ENCODE results near the gene SCUBE1. TPM values are rescaled to one million over a fixed set of nuclear protein-coding genes. Genes with fewer than 3 reads are reported as not detected.
A peak's percentile ranks its signal among the peaks of the same experiment; 100 is the strongest.

Gene SCUBE1
- 0.68 and 0.91 TPM in 2 replicates for total RNA-seq
- long read RNA-seq, result 0 reads

DNA sequence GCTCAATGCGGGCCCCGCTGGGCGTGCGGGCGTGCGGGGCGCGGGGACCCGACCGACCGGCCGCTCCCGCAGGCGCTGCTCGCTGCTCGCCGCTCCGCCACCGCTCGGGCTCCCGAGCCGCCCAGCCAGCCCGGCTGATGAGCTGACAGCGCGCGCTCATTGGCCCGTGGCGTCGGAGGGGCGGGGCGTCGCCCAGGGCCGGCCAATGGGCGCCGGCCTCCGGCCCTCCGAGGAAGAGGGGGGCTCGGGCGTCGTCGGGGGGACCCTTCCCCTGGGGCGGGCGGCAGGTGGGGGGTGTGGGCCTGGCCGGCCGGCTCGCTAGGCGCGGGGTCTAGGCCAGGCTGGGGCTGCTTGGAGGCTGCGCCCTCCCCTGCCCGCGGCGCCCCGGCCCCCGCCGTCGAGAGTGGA lies at the start of gene SCUBE1:
Gene SCUBE1, minus strand, starts transcription at position 111 of the 408 bp plus-strand sequence. CDS start 111 bp downstream, outside the sequence.
- TF ChIP-seq CTCF (IDR thresholded peaks at IDR 0.05), result no peak
- peak within 1 kb of the TSS; percentile 45 for H3K4me3 Mint-ChIP-seq (ENCODE audit: unreplicated experiment)
- H3K36me3 Mint-ChIP-seq (ENCODE audit: unreplicated experiment), result no peaks in the 10 kb centered on the region
- no peak for DNase-seq (ENCODE audit: extremely low spot score, unreplicated experiment)
- no peak within 1 kb of the TSS for H3K27ac Mint-ChIP-seq (ENCODE audit: unreplicated experiment)
- H3K27me3 Mint-ChIP-seq (ENCODE audit: unreplicated experiment), result peaks cover 66% of the 10 kb centered on the region
- H3K4me1 Mint-ChIP-seq (ENCODE audit: unreplicated experiment), result peaks cover 2% of the 10 kb centered on the region
- no peaks in the 10 kb centered on the region for H3K9me3 Mint-ChIP-seq (ENCODE audit: unreplicated experiment)

GRCh38 chr22:43392385-43392989 lies 49.3 kb upstream of the SCUBE1 start:
- Mint-ChIP-seq H3K4me1 (ENCODE audit: unreplicated experiment) (no peaks in the 10 kb centered on the region), H3K4me3 (ENCODE audit: unreplicated experiment) (no peak overlapping the region), H3K36me3 (ENCODE audit: unreplicated experiment) (no peaks in the 10 kb centered on the region), H3K27me3 (ENCODE audit: unreplicated experiment) (peaks cover 10% of the 10 kb centered on the region), H3K9me3 (ENCODE audit: unreplicated experiment) (no peaks in the 10 kb centered on the region), H3K27ac (ENCODE audit: unreplicated experiment) (no peak overlapping the region)
- DNase-seq (ENCODE audit: extremely low spot score, unreplicated experiment), result no peak
- no peak for TF ChIP-seq CTCF (IDR thresholded peaks at IDR 0.05)

GRCh38 chr22:43391306-43391705 lies 48.1 kb upstream of the SCUBE1 start:
- no peaks in the 10 kb centered on the region for H3K36me3 Mint-ChIP-seq (ENCODE audit: unreplicated experiment)
- H3K27ac Mint-ChIP-seq (ENCODE audit: unreplicated experiment), result no peak overlapping the region
- no peak for TF ChIP-seq CTCF (IDR thresholded peaks at IDR 0.05)
- H3K27me3 Mint-ChIP-seq (ENCODE audit: unreplicated experiment), result peaks cover 16% of the 10 kb centered on the region
- H3K9me3 Mint-ChIP-seq (ENCODE audit: unreplicated experiment), result no peaks in the 10 kb centered on the region
- no peak overlapping the region for H3K4me3 Mint-ChIP-seq (ENCODE audit: unreplicated experiment)
- no peaks in the 10 kb centered on the region for H3K4me1 Mint-ChIP-seq (ENCODE audit: unreplicated experiment)
- no peak for DNase-seq (ENCODE audit: extremely low spot score, unreplicated experiment)

- no peak overlapping the region for H3K27ac Mint-ChIP-seq (ENCODE audit: unreplicated experiment)
- no peaks in the 10 kb centered on the region for H3K9me3 Mint-ChIP-seq (ENCODE audit: unreplicated experiment)
- H3K36me3 Mint-ChIP-seq (ENCODE audit: unreplicated experiment), result no peaks in the 10 kb centered on the region
- TF ChIP-seq CTCF (IDR thresholded peaks at IDR 0.05), result no peak
- no peak overlapping the region for H3K4me3 Mint-ChIP-seq (ENCODE audit: unreplicated experiment)
- DNase-seq (ENCODE audit: extremely low spot score, unreplicated experiment), result no peak
- H3K4me1 Mint-ChIP-seq (ENCODE audit: unreplicated experiment), result no peaks in the 10 kb centered on the region
- peaks cover 19% of the 10 kb centered on the region for H3K27me3 Mint-ChIP-seq (ENCODE audit: unreplicated experiment)
Measured at GRCh38 chr22:43390872-43391271, 47.7 kb upstream of the SCUBE1 start.

GRCh38 chr22:43390166-43390565 lies 47.0 kb upstream of the SCUBE1 start:
- Mint-ChIP-seq H3K36me3 (ENCODE audit: unreplicated experiment) (no peaks in the 10 kb centered on the region), H3K4me1 (ENCODE audit: unreplicated experiment) (no peaks in the 10 kb centered on the region), H3K27me3 (ENCODE audit: unreplicated experiment) (peaks cover 26% of the 10 kb centered on the region), H3K4me3 (ENCODE audit: unreplicated experiment) (no peak overlapping the region), H3K27ac (ENCODE audit: unreplicated experiment) (no peak overlapping the region), H3K9me3 (ENCODE audit: unreplicated experiment) (no peaks in the 10 kb centered on the region)
- no peak for TF ChIP-seq CTCF (IDR thresholded peaks at IDR 0.05)
- no peak for DNase-seq (ENCODE audit: extremely low spot score, unreplicated experiment)
